Left ventricle myocardium inferior (tissue), 1 donor: ENCODE data around the gene SAMD4B. TPM values are rescaled to one million over a fixed set of nuclear protein-coding genes. Genes with fewer than 3 reads are reported as not detected.

ENCODE experiments used
- DNase-seq: peaks from one replicate; pipeline ENCODE4 v3.0.0-alpha.2; 2020
- H3K27ac ChIP-seq: fragments of 200-600 bp; replicated peaks from 2 replicates; pipeline ENCODE4 v1.8.0; 2021
- H3K27me3 ChIP-seq: fragments of 200-600 bp; 2 replicates; pipeline ENCODE4 v1.8.0; 2021; ENCODE audit warnings: low read depth
- H3K36me3 ChIP-seq: fragments of 200-600 bp; 2 replicates; pipeline ENCODE4 v1.8.0; 2021
- H3K4me1 ChIP-seq: fragments of 200-600 bp; 2 replicates; pipeline ENCODE4 v1.8.0; 2021
- H3K4me3 ChIP-seq: fragments of 200-600 bp; 2 replicates; pipeline ENCODE4 v1.8.0; 2021; ENCODE audit warnings: mild to moderate bottlenecking, moderate library complexity
- H3K9me3 ChIP-seq: fragments of 200-600 bp; replicated peaks from 2 replicates; pipeline ENCODE4 v1.8.0; 2021
- intact Hi-C: fragments of 100-400 bp; cut with micrococcal nuclease; formaldehyde crosslinking; loops from one replicate; pipeline ENCODE4 v1.11.0; 2022
- total RNA-seq: library from RNA; stranded (reverse); fragmentation: NEBNext Ultra II Directional; extraction: Animal tissue kit (Norgen Biotek cat#: 25700); gene quantifications from one replicate; pipeline ENCODE4 v1.2.1, GENCODE V29; 2021
- TF ChIP-seq, protein P1 (sequence below): fragments of 200-600 bp; IDR thresholded peaks from 2 replicates; pipeline ENCODE4 v1.8.0; 2021; ENCODE audit warnings: antibody characterized with exemption, mild to moderate bottlenecking, borderline replicate concordance
- donor health status: DM: no; HTN: yes; CAD: no; lungs with severe emphysema.

SAMD4B gene
- total RNA-seq, 1 donor from 2014 or later: 47.9 TPM

GRCh38 chr19:39389631-39390414 is 47.6 kb downstream of the SAMD4B start:
- Histone ChIP-seq H3K4me1 (peaks cover 38% of the 10 kb centered on the region), H3K27me3 (no peaks in the 10 kb centered on the region), H3K36me3 (peaks cover 70% of the 10 kb centered on the region), H3K27ac (peak overlapping the region; percentile 98), H3K9me3 (no peaks in the 10 kb centered on the region), H3K4me3 (peak overlapping the region; percentile 99)
- intact Hi-C loops: no loop called here
- TF ChIP-seq, protein P1, sequence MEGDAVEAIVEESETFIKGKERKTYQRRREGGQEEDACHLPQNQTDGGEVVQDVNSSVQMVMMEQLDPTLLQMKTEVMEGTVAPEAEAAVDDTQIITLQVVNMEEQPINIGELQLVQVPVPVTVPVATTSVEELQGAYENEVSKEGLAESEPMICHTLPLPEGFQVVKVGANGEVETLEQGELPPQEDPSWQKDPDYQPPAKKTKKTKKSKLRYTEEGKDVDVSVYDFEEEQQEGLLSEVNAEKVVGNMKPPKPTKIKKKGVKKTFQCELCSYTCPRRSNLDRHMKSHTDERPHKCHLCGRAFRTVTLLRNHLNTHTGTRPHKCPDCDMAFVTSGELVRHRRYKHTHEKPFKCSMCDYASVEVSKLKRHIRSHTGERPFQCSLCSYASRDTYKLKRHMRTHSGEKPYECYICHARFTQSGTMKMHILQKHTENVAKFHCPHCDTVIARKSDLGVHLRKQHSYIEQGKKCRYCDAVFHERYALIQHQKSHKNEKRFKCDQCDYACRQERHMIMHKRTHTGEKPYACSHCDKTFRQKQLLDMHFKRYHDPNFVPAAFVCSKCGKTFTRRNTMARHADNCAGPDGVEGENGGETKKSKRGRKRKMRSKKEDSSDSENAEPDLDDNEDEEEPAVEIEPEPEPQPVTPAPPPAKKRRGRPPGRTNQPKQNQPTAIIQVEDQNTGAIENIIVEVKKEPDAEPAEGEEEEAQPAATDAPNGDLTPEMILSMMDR: no peak
- no peak for DNase-seq

GRCh38 chr19:39390451-39390750 is 48.2 kb downstream of the SAMD4B start:
- no peaks in the 10 kb centered on the region for H3K9me3 ChIP-seq
- peak overlapping the region; percentile 99 for H3K4me3 ChIP-seq
- H3K36me3 ChIP-seq: peaks cover 69% of the 10 kb centered on the region
- intact Hi-C loops: no loop called here
- TF ChIP-seq, protein P1: no peak
- DNase-seq: no peak
- H3K4me1 ChIP-seq: peaks cover 38% of the 10 kb centered on the region
- H3K27ac ChIP-seq: peak overlapping the region; percentile 98
- H3K27me3 ChIP-seq: no peaks in the 10 kb centered on the region

- intact Hi-C loops: no loop called here
- Histone ChIP-seq H3K27ac (peak within 1 kb of the TSS; percentile 98), H3K4me3 (peak within 1 kb of the TSS; percentile 99), H3K9me3 (no peaks in the 10 kb centered on the region), H3K36me3 (peaks cover 69% of the 10 kb centered on the region), H3K27me3 (no peaks in the 10 kb centered on the region), H3K4me1 (peaks cover 38% of the 10 kb centered on the region)
- DNase-seq: peak; percentile 96
- TF ChIP-seq, protein P1: no peak
Observed at GRCh38 chr19:39390751-39391437, 48.7 kb downstream of the SAMD4B start, which contains the start of the genes MED29 and PAF1. Gene MED29 (plus strand): TSS chr19:39391378. CDS start chr19:39391423, 45 bp downstream. Gene PAF1 (minus strand): TSS chr19:39391106. CDS start chr19:39390864, 242 bp downstream.

DNA sequence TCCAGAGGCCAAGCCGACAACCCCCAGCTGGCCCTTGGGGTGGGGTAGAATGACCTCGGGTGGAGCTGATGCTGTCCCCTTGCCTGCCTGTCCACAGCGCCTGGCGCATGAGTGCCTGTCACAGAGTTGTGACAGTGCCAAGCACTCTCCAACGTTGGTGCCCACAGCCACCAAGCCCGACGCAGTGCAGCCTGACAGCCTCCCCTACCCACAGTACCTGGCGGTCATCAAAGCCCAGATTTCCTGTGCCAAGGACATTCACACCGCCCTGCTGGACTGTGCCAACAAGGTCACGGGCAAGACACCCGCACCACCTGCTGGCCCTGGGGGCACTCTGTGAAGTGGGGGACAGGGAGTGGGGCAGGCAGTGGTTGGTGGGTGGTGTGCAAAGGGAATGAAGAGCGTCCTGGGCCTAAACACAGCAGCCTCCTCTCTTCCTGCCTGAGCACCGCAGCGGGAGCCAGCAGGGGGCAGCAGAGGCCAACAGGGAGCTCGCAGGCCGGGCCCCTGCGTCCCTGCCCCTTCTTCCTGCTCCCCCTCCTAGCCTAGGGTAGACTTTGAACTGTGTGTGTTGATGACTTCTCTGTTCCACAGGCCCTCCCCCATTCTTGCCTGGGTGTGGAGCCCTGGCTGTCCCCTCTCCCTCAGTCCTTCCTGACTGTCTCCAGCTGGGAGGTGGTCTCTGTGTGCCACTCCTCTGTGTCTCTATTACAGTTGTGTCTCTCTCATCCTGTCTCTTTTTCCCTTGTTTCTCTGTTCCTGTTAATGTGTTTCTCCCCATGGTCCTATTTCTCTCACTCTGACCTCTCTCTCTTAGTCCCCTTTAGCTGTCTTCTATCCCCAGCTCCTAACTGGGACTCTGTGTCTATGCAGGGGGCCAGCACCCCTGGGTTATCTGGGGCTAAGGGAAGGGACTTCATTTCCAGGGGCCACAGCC is 55.4 kb downstream of the SAMD4B start:
- Histone ChIP-seq H3K4me1 (peaks cover 43% of the 10 kb centered on the region), H3K36me3 (peaks cover 35% of the 10 kb centered on the region), H3K27ac (peak overlapping the region; percentile 88), H3K4me3 (peak overlapping the region; percentile 14), H3K9me3 (no peaks in the 10 kb centered on the region), H3K27me3 (no peaks in the 10 kb centered on the region)
- intact Hi-C loops: no loop called here
- peak; percentile 91 for DNase-seq
- TF ChIP-seq, protein P1: peak; percentile 99

- peak overlapping the region; percentile 14 for H3K4me3 ChIP-seq
- H3K9me3 ChIP-seq: no peaks in the 10 kb centered on the region
- intact Hi-C loops: no loop called here
- H3K27me3 ChIP-seq: no peaks in the 10 kb centered on the region
- peaks cover 27% of the 10 kb centered on the region for H3K36me3 ChIP-seq
- DNase-seq: peak; percentile 77
- H3K4me1 ChIP-seq: peaks cover 47% of the 10 kb centered on the region
- H3K27ac ChIP-seq: peak overlapping the region; percentile 88
- TF ChIP-seq, protein P1: no peak
Observed at GRCh38 chr19:39398297-39398864, 56.2 kb downstream of the SAMD4B start.
